ENCODE results near the gene MRPL36. TPM values are rescaled to one million over a fixed set of nuclear protein-coding genes. Genes with fewer than 3 reads are reported as not detected.

MRPL36 gene
- total and polyA plus RNA-seq, 4 donors = 21.4 to 55.6 (median 40.3) TPM

DNA sequence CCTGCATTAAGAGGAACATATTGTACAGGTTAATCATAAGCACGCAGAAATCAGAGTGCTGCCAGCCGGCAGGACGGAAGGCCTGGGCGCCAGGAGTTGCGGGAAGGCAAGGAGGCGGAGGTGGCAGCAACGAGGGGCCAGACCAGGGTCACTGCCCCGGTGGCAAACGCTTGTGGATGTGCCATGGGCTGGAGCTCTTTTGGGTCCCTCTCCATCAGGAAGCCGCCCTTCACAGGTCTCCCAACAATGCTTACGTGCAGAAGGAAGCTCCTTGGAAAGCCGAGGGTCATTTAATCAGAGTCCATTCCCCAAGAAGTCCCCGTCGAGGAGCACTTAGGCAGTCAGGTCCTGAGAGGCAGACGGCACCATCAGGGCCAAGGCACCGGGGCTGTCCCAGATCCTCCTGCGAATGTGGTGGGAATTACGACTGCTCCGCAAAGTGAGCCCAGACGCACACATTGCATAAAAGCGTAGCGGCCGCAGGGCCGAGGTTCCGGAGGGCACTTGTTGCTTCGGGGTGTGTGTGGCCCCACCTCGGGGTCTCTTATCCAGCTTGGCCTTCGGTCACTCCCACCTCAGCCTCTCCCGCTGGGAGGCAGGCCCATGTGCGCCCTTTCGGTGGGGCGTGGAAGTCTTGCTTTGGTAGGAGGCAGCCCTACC, 20.5 kb downstream of the MRPL36 start:
- H3K36me3 ChIP-seq (ENCODE audit: control insufficient read depth, insufficient read depth, low read length) = no peaks in the 10 kb centered on the region
- H3K4me3 ChIP-seq (ENCODE audit: low read depth, low read length) = no peak overlapping the region
- DNase-seq (ENCODE audit: low read depth in 4 of 6, low spot score in 6 of 6) = no peak
- no peak overlapping the region for H3K27ac ChIP-seq (ENCODE audit: low read depth, low read length)
- 91% methylated on average over 29 of the region's 32 CpGs for WGBS (ENCODE audit: insufficient coverage)
- no peaks in the 10 kb centered on the region for H3K27me3 ChIP-seq (ENCODE audit: control insufficient read depth, insufficient read depth, low read length)
- H3K9me3 ChIP-seq (ENCODE audit: control insufficient read depth, insufficient read depth, low read length) = no peaks in the 10 kb centered on the region
- H3K4me1 ChIP-seq (ENCODE audit: control insufficient read depth, insufficient read depth, low read length) = peaks cover 22% of the 10 kb centered on the region

DNA sequence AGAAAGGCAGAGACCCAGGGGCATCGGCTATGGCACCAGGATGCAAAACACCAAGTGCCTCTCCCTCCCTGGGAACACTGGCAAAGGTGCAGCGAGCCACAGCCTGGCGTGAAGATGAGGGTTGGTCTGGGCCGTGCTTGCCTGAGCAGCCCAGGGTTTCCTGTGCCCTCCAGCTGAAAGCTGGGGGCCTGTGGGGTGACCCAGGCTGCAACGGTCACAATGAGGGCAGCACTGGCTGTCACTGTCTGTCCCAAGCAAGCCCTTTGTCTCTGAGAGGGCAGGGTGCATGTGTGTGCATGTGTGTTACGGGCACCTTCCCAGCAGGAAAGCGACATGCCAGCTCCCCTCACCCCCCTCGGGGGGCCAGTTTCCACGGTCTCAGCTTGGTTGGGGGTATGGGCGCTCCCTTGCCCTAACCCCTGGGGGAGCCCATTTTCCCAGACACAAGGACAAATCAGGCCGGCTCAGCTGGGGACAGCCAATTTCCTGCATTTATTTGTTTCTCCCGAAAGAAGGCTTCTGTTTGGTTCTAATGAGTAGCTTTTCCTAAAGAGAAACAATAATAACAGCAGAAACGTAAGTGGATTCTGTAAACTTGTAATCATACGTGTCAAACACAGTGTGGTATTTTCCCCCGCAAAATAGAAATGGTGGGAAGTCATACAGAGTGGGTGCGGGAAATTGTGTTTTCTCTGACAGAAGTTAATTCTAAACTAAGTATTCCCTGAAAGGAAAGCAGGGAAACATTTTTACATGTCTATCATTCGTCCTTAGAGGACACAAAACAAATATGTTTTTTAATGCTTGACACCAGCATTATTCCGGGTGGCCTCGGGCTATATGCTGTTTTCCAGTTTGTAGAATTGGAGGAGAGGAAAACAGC, 21.3 kb downstream of the MRPL36 start:
- no peaks in the 10 kb centered on the region for H3K36me3 ChIP-seq (ENCODE audit: control insufficient read depth, insufficient read depth, low read length)
- DNase-seq (ENCODE audit: low read depth in 4 of 6, low spot score in 6 of 6) = peak in 1 of 6 donors; percentile 12
- no peaks in the 10 kb centered on the region for H3K27me3 ChIP-seq (ENCODE audit: control insufficient read depth, insufficient read depth, low read length)
- no peak overlapping the region for H3K27ac ChIP-seq (ENCODE audit: low read depth, low read length)
- no peak overlapping the region for H3K4me3 ChIP-seq (ENCODE audit: low read depth, low read length)
- WGBS (ENCODE audit: insufficient coverage) = 71% methylated on average over 11 of the region's 19 CpGs
- H3K4me1 ChIP-seq (ENCODE audit: control insufficient read depth, insufficient read depth, low read length) = peaks cover 22% of the 10 kb centered on the region
- no peaks in the 10 kb centered on the region for H3K9me3 ChIP-seq (ENCODE audit: control insufficient read depth, insufficient read depth, low read length)

DNA sequence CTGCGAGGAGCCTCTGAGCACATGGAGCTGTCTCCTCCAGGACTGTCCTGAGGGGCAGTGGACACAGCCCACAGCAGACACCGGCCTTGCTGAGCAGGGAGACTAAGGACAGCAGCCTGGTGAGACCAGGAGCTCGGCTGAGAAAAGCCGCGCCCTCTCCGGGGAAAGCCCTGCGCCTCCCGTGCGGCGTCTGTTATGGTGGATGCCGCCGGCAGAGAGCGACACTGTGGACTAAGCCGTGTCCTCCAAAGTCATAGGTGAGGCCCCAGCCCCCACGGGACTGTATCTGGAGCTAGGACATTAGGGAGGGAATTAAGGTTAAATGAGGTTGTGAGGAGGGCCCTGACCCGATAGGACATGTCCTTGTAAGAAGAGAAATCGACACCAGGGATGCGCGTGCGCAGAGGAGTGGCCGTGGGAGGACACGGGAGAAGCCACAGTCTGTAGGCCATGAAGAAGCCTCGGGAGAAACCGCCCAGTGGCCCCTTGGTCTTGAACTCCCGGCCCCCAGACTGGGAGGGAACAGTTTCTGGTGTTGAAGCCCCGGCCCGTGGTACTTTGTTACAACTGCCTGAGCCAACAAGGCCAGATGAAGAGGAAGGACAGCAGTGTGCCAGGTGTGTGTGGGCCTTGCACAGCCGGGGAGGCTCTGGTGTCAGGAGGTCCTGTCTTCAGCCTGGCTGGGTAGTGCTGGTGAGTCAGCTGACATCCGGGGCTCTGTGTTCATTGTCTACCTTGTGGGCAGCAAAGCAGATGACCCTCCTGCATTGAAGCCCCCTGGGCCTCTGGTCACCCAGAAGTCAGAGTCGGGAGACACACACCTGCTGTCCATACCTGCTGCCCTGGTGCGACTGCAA, 22.1 kb downstream of the MRPL36 start:
- no peak overlapping the region for H3K27ac ChIP-seq (ENCODE audit: low read depth, low read length)
- WGBS (ENCODE audit: insufficient coverage) = 92% methylated on average over 31 of the region's 31 CpGs
- DNase-seq (ENCODE audit: low read depth in 4 of 6, low spot score in 6 of 6) = no peak
- H3K4me1 ChIP-seq (ENCODE audit: control insufficient read depth, insufficient read depth, low read length) = peaks cover 15% of the 10 kb centered on the region
- no peaks in the 10 kb centered on the region for H3K9me3 ChIP-seq (ENCODE audit: control insufficient read depth, insufficient read depth, low read length)
- H3K36me3 ChIP-seq (ENCODE audit: control insufficient read depth, insufficient read depth, low read length) = no peaks in the 10 kb centered on the region
- H3K4me3 ChIP-seq (ENCODE audit: low read depth, low read length) = no peak overlapping the region
- no peaks in the 10 kb centered on the region for H3K27me3 ChIP-seq (ENCODE audit: control insufficient read depth, insufficient read depth, low read length)

DNA sequence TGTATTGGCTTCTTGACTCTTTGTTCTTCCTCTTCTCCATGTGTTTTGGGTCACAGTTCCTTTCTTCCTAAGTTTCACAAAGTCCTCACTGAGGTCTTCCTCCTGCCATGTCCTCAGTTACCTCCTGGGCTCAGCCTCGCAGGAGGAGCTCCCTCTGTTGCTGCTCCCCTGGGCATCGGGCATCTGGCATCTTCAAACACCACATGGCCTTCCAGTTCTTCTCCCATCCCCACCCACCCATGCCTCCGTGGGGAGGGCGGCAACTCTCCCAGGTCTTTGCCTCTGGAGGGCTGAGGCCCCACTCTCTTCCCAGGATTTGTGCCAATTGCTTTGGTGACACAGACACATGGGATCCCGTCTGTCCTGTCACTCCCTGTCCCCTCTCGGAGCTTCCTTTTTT, 22.8 kb downstream of the MRPL36 start:
- Histone ChIP-seq H3K36me3 (ENCODE audit: control insufficient read depth, insufficient read depth, low read length) (no peaks in the 10 kb centered on the region), H3K27me3 (ENCODE audit: control insufficient read depth, insufficient read depth, low read length) (no peaks in the 10 kb centered on the region), H3K9me3 (ENCODE audit: control insufficient read depth, insufficient read depth, low read length) (no peaks in the 10 kb centered on the region), H3K4me1 (ENCODE audit: control insufficient read depth, insufficient read depth, low read length) (peaks cover 11% of the 10 kb centered on the region), H3K4me3 (ENCODE audit: low read depth, low read length) (no peak overlapping the region), H3K27ac (ENCODE audit: low read depth, low read length) (no peak overlapping the region)
- WGBS (ENCODE audit: insufficient coverage) = 85% methylated on average over 4 of the region's 6 CpGs
- no peak for DNase-seq (ENCODE audit: low read depth in 4 of 6, low spot score in 6 of 6)

DNA sequence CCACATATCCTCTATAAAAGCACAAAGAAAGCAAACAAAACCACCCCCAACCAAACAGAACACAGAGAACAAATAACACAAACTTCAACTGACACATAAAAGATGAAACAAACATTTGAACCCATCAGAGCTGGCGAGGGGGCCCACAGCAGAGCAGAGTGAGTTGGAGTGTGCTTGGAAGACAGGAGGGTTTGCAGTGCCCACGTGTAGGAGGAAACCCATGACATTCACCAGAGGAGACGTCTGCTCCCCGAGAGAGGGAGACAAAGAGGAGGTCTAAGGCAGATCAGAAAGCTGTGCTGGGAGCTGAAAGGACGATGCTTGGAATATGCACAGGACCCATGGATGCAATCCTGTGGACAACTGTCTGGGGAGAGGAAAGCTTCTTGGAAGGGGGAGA, 27.0 kb downstream of the MRPL36 start:
- Histone ChIP-seq H3K9me3 (ENCODE audit: control insufficient read depth, insufficient read depth, low read length) (no peaks in the 10 kb centered on the region), H3K27ac (ENCODE audit: low read depth, low read length) (no peak overlapping the region), H3K36me3 (ENCODE audit: control insufficient read depth, insufficient read depth, low read length) (no peaks in the 10 kb centered on the region), H3K4me1 (ENCODE audit: control insufficient read depth, insufficient read depth, low read length) (no peaks in the 10 kb centered on the region), H3K4me3 (ENCODE audit: low read depth, low read length) (no peak overlapping the region), H3K27me3 (ENCODE audit: control insufficient read depth, insufficient read depth, low read length) (no peaks in the 10 kb centered on the region)
- 20% methylated on average over 5 of the region's 5 CpGs for WGBS (ENCODE audit: insufficient coverage)
- peak in 1 of 6 donors; percentile 34 for DNase-seq (ENCODE audit: low read depth in 4 of 6, low spot score in 6 of 6)

DNA sequence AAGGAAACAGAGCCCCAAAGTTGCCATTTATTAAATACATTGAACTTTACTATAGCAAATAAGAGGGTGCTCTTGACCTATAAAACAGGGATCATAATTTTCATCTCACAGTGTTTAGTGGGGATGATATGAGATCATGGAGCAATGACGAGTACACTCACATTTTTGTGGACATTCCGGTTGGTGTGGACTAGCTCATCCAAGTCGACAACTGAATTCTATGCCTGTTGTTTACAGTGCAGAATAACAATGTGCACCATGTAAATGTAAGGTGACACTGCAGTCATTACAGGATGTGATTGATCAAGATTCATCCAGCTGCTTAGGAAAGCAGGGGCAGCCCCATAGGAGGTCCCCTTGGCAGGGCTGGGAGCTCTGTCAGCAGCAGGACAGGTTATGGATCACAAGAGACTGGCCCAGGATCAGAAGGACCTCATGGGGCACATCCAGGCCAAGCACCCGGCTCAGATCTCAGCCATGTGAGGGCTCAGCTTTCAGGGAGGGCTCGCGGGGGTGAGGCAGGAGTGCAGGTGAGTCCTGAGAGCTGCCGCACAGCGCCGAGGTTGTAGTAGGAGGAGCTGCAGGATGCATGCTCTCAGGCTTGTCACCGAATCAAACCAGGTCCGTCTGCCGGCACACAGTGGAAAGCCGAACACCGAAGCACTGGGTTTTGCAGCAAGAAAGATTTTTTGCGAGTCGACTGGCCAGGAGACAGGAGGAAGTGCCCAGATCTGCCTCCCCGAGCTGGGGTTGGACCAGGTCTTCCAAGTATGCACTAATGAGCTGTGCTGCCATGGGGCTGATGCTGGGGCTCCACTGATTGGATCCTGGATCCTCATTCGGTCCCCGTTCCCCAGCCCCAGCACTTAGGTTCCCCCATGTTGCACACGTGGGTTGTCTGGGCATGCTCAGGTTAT, 28.2 kb downstream of the MRPL36 start:
- H3K27ac ChIP-seq (ENCODE audit: low read depth, low read length) = no peak overlapping the region
- H3K4me3 ChIP-seq (ENCODE audit: low read depth, low read length) = no peak overlapping the region
- H3K36me3 ChIP-seq (ENCODE audit: control insufficient read depth, insufficient read depth, low read length) = no peaks in the 10 kb centered on the region
- no peaks in the 10 kb centered on the region for H3K4me1 ChIP-seq (ENCODE audit: control insufficient read depth, insufficient read depth, low read length)
- no peaks in the 10 kb centered on the region for H3K27me3 ChIP-seq (ENCODE audit: control insufficient read depth, insufficient read depth, low read length)
- no peaks in the 10 kb centered on the region for H3K9me3 ChIP-seq (ENCODE audit: control insufficient read depth, insufficient read depth, low read length)
- WGBS (ENCODE audit: insufficient coverage) = 84% methylated on average over 20 of the region's 20 CpGs
- no peak for DNase-seq (ENCODE audit: low read depth in 4 of 6, low spot score in 6 of 6)

DNA sequence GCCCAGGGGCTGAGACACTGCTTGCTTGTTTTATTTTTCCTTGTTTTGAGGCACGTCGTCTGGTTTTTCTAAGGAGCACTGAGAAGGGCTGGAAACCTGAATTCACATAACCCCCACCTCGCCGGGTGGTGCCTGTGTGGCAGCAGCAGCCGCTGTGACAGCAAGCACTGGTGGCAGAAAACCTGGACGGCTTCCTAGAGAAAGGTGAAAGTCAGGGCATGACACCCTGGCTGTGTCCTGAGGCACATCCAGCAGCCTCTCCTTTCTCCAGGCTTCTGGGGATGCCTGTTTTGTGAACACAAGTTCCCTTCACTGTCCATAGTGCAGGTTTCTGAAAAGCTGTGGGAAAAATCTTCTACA, 29.2 kb downstream of the MRPL36 start:
- DNase-seq (ENCODE audit: low read depth in 4 of 6, low spot score in 6 of 6) = no peak
- Histone ChIP-seq H3K4me3 (ENCODE audit: low read depth, low read length) (no peak overlapping the region), H3K9me3 (ENCODE audit: control insufficient read depth, insufficient read depth, low read length) (no peaks in the 10 kb centered on the region), H3K27me3 (ENCODE audit: control insufficient read depth, insufficient read depth, low read length) (no peaks in the 10 kb centered on the region), H3K36me3 (ENCODE audit: control insufficient read depth, insufficient read depth, low read length) (no peaks in the 10 kb centered on the region), H3K4me1 (ENCODE audit: control insufficient read depth, insufficient read depth, low read length) (no peaks in the 10 kb centered on the region), H3K27ac (ENCODE audit: low read depth, low read length) (no peak overlapping the region)
- 43% methylated on average over 6 of the region's 6 CpGs for WGBS (ENCODE audit: insufficient coverage)

DNA sequence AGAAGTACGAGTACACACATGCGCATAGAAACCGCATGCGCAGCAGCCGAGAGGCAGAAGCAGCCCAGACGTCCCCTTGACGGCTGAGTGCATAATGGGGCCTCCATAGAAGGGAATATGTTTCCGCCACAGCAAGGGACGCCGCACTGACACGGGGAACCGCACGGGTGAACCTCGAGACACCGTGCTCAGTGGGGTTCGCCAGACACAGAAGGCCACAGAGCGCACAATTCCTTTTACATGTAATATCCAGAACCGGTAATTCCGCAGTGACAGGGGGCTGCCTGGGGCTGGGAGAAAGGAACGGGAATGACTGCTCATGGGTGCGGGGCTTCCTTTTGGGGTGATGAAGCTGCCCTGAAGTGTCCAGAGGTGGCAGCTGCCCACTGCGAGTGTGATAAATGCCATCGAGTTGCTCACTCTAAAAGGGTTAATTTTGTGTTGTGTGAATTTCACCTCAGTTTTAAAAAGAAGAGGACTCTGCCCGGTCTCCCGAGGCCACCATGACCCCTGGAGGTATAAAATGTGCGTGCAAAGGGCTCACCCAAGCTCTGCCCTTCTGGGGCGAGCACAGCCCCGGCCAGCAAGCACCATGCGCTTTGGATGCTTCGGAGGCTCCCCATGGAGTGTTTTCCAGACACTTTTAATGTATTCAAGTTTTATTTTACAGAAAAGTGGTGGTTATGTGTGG, 29.7 kb downstream of the MRPL36 start:
- Histone ChIP-seq H3K36me3 (ENCODE audit: control insufficient read depth, insufficient read depth, low read length) (no peaks in the 10 kb centered on the region), H3K4me3 (ENCODE audit: low read depth, low read length) (no peak overlapping the region), H3K27me3 (ENCODE audit: control insufficient read depth, insufficient read depth, low read length) (no peaks in the 10 kb centered on the region), H3K4me1 (ENCODE audit: control insufficient read depth, insufficient read depth, low read length) (no peaks in the 10 kb centered on the region), H3K27ac (ENCODE audit: low read depth, low read length) (no peak overlapping the region), H3K9me3 (ENCODE audit: control insufficient read depth, insufficient read depth, low read length) (no peaks in the 10 kb centered on the region)
- DNase-seq (ENCODE audit: low read depth in 4 of 6, low spot score in 6 of 6) = no peak
- 87% methylated on average over 30 of the region's 30 CpGs for WGBS (ENCODE audit: insufficient coverage)
